Astrocyte (in vitro differentiated cells and primary cell): Measurements from ENCODE around the gene DSP.

Source experiments
- CTCF ChIP-seq: IDR thresholded peaks from 2 replicates; pipeline ENCODE4 v1.5.1; 2011; ENCODE audit warnings: low read depth, mild to moderate bottlenecking, inconsistent platforms, low read length, moderate library complexity; ENCODE audit not compliant: insufficient read depth
- EZH2 ChIP-seq: IDR thresholded peaks from 2 replicates; pipeline ENCODE4 v1.6.1; 2012; ENCODE audit warnings: mild to moderate bottlenecking, low read length, inconsistent platforms; ENCODE audit not compliant: insufficient read depth

DNA sequence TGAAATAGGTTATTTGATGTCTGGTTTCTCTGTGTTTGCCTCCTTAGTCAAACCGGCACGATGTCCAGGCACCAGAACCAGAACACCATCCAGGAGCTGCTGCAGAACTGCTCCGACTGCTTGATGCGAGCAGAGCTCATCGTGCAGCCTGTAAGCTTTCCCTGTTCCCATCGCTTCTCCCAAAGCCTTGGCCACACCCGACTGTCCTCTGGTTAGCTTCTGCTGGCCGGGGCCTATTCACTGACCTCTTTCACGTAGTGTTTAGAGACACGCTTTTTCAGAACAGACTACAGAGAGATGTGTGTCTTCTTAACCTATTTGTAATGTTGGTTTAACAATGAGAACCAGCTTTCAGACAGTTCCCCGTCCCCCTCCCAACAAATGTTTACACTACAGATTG is 14.2 kb downstream of the DSP start:
- TF ChIP-seq CTCF (no peak), EZH2 (no peak)
